GM18907 (cell line): ENCODE data around the gene GAS7.
"Not testable (repeated sequence)": the region's sequence is repeated elsewhere in the genome, so short reads cannot be mapped to it uniquely, and the experiment has no call there.

Experiments
- ATAC-seq: cut with Tn5 transposase; IDR thresholded peaks from one replicate; pipeline ENCODE4 v1.9.1; 2021; ENCODE audit warnings: mild to moderate bottlenecking, moderate library complexity; ENCODE audit not compliant: unreplicated experiment

GAS7 gene

GRCh38 chr17:10077561-10078299 is 120.7 kb downstream of the GAS7 start:
- no peak for ATAC-seq

GRCh38 chr17:10075919-10076318 is 122.5 kb downstream of the GAS7 start:
- ATAC-seq: no peak

DNA sequence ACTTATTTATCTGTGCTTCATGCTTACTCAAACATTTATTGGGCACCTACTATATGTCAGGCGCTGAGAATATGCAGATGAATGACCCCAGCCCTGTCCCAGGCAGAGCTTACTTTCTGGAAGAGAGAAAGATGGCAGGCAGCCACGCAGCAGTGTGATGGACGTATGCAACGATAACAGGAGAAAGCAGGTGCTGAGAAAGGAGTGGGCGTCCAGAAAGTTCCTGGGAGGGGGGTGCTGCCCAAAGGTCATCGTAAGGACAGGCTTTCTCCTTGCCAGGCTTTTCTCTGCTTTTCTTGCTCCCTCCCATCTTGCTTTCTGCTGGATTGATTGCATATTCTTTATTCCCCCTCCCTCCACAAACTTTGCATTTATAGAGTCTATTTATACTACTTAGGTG is 124.5 kb downstream of the GAS7 start:
- ATAC-seq: no peak

DNA sequence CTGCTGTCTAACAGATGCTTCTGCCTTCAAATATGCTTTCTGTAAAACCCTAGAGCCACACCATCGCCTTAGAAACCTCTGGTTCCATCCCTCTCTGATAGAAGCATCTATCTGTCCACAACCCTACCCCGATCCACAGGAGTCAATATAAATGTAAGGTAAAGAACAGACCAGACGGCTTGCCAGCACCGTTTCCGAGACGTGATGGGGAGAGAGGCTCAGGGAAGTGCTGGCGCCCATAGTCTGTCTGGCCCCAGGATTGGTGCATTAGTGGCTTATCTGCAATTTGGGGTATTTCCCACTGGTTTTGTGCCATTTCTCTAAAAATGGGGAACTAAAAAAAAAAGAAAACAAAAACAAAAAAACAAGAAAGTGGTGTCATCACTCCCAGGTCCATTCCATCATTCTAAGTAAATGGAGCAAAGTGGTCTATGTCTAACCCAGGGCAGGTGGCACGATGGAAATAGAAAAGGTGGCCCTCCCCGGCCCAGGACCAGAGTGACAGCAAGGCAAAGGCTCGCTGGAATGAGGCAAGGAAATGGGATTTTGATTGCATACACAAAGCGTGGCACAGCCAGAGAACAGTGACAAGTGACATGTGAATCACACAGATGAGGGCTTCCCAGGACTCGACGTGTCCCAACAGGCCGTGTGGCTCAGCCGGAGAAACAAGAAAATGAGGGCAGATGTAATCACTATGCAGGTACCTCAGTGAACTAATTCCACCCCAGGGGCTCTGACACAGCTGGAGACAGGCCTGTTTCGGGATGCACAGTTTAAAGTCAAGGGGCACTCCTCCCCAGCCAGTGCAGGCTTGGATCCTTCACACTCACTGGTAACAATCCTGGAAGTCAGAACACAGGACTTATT is 125.6 kb downstream of the GAS7 start:
- no peak for ATAC-seq

DNA sequence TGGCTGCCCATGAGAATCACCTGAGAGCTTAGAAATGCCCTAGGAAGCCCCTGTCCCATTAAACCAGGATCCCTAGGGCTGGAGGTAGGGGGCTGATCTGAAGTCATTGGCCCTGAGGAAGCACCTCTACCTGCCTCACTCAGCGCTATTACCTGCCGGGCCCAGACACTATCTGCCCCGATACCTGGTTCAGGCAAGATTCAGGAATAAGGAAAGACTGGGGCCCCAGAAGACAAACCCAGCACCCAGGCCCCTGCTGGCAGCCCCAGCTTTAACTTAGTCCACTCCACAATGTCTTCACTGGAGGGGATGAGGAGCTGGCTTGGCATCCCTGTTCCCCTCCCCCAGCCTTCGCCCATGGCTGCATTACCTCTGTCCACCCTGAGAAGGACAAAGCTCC is 126.3 kb downstream of the GAS7 start:
- ATAC-seq: no peak

- no peak for ATAC-seq
Observed at GRCh38 chr17:10071141-10071540, 127.3 kb downstream of the GAS7 start.

DNA sequence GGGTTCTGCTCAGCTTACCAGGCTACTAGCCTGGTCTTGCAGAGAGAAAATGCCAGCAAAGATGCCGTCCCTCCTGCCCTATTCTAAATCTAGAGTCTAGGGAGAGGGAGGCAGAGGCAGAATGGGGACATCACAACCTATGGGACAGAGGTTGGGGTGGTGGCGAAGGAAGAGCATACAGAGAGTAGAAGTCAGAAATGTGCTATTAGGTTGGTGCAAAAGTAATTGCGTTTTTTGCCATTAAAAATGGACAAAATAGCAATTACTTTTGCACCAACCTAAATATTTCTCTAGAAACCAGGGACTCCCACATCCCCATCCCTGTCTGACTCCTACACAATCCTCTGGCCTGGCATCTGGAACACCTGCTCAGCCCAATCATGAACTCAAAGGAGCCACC is 127.7 kb downstream of the GAS7 start:
- ATAC-seq: no peak

DNA sequence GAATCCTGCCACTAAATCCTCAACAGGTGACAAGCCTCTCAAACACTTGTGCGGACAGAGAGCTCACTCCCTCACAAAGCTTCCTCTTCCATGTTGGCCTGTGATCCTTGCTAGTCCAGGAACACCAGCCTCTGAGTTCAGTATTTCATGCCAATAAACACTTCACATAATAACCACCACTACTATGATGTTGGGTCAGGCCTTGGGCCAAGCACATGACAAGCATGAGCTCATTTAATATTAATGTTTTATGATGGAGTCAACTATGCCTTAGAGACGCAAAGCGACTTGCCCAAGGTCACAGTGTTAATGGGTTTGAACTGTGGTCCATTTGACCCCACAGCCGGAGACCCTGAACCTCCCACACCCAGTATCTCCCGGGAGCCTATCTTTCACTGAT is 129.1 kb downstream of the GAS7 start:
- no peak for ATAC-seq

- no peak for ATAC-seq
Observed at GRCh38 chr17:10067446-10068143, 130.8 kb downstream of the GAS7 start.

- no peak for ATAC-seq
Observed at GRCh38 chr17:10064536-10064935, 133.9 kb downstream of the GAS7 start.

- no peak for ATAC-seq
Observed at GRCh38 chr17:10063730-10064241, 134.6 kb downstream of the GAS7 start.

GRCh38 chr17:10062691-10063385 is 135.6 kb downstream of the GAS7 start:
- peak; percentile 34 for ATAC-seq

GRCh38 chr17:10061111-10061845 is 137.1 kb downstream of the GAS7 start:
- ATAC-seq: no peak

- no peak for ATAC-seq
Observed at GRCh38 chr17:10060526-10060925, 137.9 kb downstream of the GAS7 start.

GRCh38 chr17:10059684-10060211 is 138.7 kb downstream of the GAS7 start:
- peak; percentile 91 for ATAC-seq

- no peak for ATAC-seq
Observed at GRCh38 chr17:10058921-10059683, 139.3 kb downstream of the GAS7 start.

DNA sequence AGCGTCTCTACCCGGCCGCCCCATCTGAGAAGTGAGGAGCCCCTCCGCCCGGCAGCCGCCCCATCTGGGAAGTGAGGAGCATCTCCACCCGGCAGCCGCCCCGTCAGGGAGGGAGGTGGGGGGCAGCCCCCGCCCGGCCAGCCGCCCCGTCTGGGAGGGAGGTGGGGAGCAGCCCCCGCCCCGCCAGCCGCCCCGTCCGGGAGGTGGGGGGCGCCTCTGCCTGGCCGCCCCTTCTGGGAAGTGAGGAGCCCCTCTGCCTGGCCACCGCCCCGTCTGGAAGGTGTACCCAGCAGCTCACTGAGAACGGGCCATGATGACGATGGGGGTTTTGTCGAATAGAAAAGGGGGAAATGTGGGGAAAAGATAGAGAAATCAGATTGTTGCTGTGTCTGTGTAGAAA is 140.9 kb downstream of the GAS7 start:
- not testable (repeated sequence) for ATAC-seq

DNA sequence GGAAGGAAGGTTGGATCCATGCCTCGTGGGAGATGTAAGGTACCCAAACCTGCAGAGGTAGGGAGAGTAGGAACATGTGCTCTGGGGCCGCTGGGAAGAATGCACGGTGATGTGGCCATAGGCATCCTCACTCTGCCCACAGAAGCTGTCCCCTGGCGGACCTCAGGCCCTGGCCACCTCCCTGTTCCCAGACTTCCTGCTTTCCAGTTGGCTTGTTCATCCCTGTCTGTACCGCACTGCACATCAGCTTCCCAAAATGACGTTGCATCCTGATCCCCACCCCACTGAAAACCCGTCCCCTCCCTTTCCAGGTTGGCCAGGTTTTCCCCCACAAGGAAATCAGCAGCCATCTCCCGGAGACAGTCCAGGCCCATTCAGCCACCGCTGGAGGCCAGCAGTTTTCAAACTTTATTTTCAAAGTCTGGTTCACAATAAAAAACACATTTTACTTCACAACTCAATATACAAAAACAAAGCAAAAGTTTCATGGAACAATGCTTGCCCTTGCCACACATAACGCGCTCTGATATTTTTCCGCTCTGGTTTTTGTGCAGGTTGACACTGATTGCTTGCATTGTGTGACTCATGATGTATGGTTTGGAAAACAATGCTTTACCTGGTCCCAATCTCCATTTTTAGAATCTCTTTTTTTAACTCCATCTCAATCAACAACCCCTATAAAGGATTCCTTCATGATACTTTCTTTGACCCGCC is 143.0 kb downstream of the GAS7 start:
- no peak for ATAC-seq
